Right kidney (tissue), 1 donor: ENCODE data around the gene MOAP1.
"Not testable (repeated sequence)": the region's sequence is repeated elsewhere in the genome, so short reads cannot be mapped to it uniquely, and the experiment has no call there.

ENCODE experiments used
- DNase-seq: peaks from one replicate; pipeline ENCODE4 v3.0.0-alpha.2; 2016

Gene MOAP1

DNA sequence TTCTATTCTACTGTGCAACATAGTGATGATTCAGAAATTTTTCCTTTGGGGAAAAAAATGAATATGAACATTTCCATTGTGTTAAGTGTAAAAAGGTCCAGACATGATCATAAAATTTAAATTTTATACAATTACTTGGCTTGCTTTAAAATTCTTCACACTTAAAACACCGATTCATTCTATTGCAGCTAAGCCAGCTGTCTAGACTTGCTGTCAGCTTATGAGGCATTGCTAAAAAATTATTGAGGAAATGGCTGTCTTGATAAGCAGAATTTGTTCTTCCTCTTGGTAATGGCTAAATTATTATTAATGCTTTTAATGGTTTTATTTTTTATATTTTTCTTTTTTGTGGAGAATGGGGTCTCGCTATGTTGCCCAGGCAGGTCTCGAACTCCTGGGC, 2.3 kb upstream of the MOAP1 start:
- DNase-seq: no peak

DNA sequence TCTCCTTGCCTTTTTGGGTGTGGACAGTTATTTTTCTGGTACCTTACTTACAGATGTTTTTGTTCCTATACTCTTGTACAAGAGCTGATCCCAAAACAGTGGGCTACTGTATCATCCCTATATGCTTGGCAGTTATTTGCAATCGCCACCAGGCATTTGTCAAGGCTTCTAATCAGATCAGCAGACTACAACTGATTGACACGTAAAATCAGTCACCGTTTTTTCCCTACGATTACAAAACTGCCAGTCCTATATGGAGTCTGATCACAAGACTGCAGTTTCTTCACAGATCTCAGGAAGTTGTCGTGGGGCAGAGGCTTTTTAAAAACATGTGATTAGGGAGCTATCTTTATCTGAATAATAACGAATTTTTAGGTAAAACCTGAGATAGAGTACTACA, 1.8 kb upstream of the MOAP1 start:
- no peak for DNase-seq

GRCh38 chr14:93185349-93185720, 638 bp upstream of the MOAP1 start:
- DNase-seq: peak; percentile 71

- no peak for DNase-seq
Measured at GRCh38 chr14:93183596-93184317, 940 bp downstream of the MOAP1 start.

DNA sequence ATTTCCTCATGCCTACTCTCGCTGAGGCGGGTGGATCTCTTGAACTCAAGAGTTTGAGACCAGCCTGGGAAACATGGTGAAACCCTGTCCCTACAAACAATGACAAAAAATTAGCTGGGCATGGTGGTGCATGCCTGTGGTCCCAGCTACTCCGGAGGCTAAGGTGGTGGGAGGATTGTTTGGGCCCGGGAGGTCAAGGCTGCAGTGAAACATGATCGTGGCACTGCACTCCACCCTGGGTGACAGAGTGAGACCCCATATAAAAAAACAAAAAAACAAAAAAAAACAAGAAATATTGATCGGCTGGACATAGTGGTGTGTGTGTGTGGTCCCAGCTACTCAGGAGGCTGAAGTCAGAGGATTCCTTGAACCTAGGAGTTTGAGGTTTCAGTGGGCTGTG, 9.2 kb downstream of the MOAP1 start:
- no peak for DNase-seq

DNA sequence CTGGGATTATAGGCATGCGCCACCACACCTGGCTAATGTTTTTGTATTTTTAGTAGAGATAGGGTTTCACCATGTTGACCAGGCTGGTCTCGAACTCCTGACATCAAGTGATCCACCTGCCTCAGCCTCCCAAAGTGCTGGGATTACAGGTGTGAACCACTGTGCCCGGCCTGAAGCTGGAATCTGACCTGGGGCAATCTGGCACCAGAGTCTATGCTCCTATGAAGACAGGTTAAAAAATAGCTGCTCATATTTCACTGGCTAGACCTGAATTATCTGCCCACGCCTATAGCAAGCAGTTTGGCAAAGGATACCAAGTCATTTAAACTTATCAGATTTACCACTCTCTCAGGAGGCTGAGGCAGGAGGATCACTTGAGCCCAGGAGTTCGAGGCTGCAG, 10.0 kb downstream of the MOAP1 start:
- DNase-seq: not testable (repeated sequence)

DNA sequence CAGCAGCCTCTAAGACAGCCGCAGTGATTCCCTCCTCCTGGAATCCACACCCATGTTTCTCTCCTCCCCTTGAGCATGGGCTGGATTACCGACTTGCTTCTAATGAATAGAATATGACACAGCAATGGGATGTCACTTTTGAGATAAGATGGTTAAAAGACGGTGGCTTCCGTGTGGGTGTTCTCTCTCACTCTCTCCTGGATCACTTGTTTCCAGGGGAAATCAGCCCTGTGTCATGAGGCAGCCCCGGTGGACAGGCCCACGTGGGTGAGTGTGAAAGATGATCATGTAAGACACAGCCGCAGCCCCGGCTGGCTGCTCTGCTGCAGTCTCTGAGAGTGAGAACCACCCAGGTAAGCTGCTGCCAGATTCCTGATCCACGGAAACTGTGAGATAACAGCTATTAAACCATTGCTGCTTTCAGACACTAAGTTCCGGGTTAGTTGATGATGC, 10.7 kb downstream of the MOAP1 start:
- no peak for DNase-seq

DNA sequence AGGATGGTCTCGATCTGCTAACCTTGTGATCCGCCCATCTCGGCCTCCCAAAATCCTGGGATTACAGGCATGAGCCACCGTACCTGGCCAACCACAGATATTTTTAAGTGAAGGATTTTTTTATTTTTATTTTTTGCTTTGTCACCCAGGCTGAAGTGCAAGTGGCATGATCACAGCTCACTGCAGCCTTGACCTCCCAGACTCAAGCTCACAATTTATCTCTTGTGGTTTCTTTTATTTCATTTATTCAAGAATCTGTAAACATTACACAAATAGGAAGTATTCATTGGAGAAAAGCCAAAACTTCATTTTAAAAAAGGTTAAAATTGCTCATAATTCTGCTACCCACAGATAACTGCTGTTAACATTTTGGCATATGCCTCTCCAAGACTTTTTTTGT, 13.3 kb downstream of the MOAP1 start:
- no peak for DNase-seq

GRCh38 chr14:93170141-93170540, 14.6 kb downstream of the MOAP1 start:
- DNase-seq: not testable (repeated sequence)

GRCh38 chr14:93169619-93170018, 15.1 kb downstream of the MOAP1 start:
- not testable (repeated sequence) for DNase-seq

DNA sequence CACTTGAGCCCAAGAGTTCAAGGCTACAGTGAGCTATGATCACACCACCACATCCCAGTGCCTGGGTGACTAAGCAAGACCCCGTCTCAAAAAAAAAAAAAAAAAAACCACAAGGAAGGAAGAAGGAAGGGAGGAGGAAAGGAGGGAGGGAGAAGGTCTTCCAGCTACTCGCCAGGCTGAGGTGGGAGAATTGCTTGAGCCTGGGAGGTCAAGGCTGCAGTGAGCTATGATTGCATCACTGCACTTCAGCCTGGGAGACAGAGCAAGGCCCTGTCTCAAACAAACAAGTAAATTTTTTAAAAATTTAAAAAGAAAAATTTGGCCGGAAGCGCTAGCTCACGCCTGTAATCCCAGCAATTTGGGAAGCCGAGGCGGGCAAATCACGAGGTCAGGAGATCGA, 16.1 kb downstream of the MOAP1 start:
- DNase-seq: not testable (repeated sequence)

GRCh38 chr14:93165271-93166265, 19.1 kb downstream of the MOAP1 start:
- not testable (repeated sequence) for DNase-seq

GRCh38 chr14:93163564-93163963, 21.1 kb downstream of the MOAP1 start:
- no peak for DNase-seq

DNA sequence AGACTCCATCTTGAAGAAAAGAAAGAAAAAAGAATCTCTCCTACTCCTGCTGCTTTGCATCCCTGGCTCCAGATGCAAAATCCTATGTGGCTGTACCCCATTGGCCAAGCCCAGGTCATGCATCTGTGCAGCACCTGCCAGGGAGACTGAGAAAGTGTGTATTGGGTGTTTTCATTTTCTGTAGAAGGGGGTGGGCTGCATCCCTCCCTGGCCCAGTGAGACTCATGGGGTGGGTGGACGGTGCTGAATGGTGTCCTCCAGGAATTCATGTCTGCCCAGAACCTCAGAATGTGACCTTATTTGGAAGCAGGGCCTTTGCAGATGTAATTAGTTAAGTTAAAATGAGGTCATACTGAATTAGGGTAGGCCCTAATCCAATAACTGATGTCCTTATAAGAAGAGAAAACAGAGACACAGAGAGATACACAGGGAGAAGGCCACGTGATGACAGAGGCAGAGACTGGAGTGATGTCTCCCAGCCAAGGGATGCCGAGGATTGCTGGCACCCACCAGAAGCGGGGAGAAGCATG, 23.2 kb downstream of the MOAP1 start:
- no peak for DNase-seq

DNA sequence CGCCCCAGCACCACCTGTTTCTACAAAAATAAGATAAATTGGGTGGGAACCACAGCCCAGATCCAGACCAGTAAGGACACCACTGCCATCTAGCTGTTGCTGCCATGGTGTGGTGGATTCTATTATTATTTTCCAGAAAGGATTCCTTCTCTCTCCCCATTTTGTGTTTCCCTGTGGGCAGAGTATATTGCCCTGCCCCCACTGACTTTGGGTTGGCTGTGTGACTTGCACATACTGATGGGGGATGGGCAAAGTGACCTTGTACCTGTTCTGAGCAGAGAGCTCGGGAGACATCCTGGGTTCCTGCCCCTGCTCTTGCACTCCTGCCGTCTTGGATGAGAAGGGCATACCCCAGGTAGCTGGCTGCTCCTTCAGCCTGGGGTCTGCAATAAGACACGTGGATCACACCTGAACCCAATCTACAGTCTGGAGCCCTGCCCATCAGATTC, 24.3 kb downstream of the MOAP1 start:
- DNase-seq: no peak

DNA sequence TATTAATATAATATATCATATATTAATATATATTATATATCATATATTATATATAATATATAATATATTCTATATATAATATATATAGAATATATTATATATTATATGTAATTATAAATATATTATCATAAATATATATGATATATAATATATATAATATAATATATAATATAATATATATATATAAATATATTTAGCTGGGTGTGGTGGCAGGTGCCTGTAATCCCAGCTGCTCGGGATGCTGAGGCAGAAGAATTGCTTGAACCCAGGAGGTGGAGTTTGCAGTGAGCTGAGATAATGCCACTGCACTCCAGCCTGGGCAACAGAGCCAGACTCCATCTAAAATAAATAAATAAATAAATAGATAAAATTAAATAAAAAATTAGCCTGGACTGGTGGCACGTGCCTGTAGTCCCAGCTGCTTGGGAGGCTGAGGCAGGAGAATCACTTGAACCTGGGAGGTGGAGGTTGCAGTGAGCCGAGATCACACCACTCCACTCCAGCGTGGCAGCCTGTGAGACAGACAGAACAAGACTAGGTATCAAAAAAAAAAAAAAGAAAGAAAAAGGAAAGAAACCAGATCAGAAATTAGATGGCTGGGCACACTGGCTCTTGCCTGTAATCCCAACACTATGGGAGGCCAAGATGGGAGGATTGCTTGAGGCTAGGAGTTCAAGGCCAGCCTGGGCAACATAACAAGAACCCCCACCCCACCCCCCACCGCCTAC, 24.9 kb downstream of the MOAP1 start:
- DNase-seq: not testable (repeated sequence)

GRCh38 chr14:93158349-93158748, 26.3 kb downstream of the MOAP1 start:
- DNase-seq: not testable (repeated sequence)

DNA sequence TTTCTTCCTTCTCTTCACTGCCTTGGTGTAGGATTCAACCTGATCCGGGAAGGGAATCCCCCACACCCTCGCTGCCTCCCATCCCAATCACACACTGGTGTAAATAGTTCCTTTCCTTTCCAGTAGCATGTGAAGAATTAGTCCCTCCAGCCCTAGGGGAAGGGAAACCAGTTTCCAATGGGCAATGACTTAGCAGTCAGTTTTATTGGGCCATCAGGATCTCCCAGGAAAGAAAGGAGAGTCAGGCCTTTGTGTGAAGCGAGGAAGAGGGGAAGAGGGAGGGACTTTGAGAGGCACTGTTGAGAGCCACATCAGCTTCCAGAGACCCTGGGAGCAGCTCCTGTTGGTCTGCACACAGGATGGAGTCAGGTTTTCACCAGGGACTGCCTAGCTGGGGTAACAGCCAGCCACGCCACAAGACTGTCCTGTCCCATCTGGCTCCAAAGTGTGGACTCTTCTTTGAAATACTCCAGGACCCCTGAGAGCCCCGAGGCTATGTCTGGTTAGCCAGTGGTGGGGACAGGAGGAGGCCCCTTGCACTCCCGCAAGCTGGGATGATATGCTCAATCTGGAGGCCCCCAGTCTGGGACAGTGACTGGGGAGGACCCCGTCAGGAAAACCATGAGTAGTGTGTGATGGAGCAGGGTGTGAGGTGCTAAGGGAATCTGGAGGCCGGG, 27.9 kb downstream of the MOAP1 start:
- no peak for DNase-seq

GRCh38 chr14:93155667-93156066, 29.0 kb downstream of the MOAP1 start:
- DNase-seq: no peak

GRCh38 chr14:93153121-93153520, 31.6 kb downstream of the MOAP1 start:
- no peak for DNase-seq
